GM12878 (cell line): ENCODE data around the gene LMCD1. TPM values are rescaled to one million over a fixed set of nuclear protein-coding genes. Genes with fewer than 3 reads are reported as not detected.

Experiments used
- ATAC-seq: fragments of 200-7000 bp; cut with Tn5 transposase; 3 replicates; pipeline ENCODE4 v1.9.1; 2020; ENCODE audit warnings: mild to moderate bottlenecking, moderate library complexity
- BruUV-seq: library from RNA; stranded (reverse); fragments of 400-500 nt; replicated peaks from 2 replicates; lab custom pipeline; 2021; lab: Mats Ljungman, UMichigan
- CTCF ChIA-PET: fragments of 300-600 bp; sonication (Branson Sonifier 250); formaldehyde crosslinking; extraction: SDS; loops from one replicate; lab custom pipeline; 2021; ENCODE audit warnings: inconsistent platforms; lab: Yijun Ruan, JAX
- POLR2A ChIA-PET: fragments of 350-600 bp; formaldehyde crosslinking; extraction: SDS; loops from one replicate; lab custom pipeline; 2021; ENCODE audit warnings: inconsistent platforms; lab: Charles Lee
- RAD21 ChIA-PET: fragments of 300-600 bp; sonication (Branson Sonifier 250); formaldehyde crosslinking; loops from one replicate; lab custom pipeline; 2023; ENCODE audit warnings: antibody characterized with exemption; ENCODE audit not compliant: unreplicated experiment; lab: Charles Lee
- SMC1A ChIA-PET: fragments of 300-600 bp; sonication (Branson Sonifier 250); formaldehyde crosslinking; loops from one replicate; lab custom pipeline; 2023; ENCODE audit not compliant: unreplicated experiment, uncharacterized antibody; lab: Charles Lee
- DNase-seq: peaks from one replicate; pipeline ENCODE4 v3.0.0-alpha.2; 2011; ENCODE audit warnings: low read depth, low spot score
- FAIRE-seq: peaks from 3 replicates; lab custom pipeline; 2011; peaks lifted over from hg19 to GRCh38; lab: Jason Lieb, UNC
- H2AFZ ChIP-seq: 2 replicates; pipeline ENCODE4 v1.6.0; 2011; ENCODE audit warnings: low read depth, low read length, control low read depth; ENCODE audit not compliant: control insufficient read depth
- H3K27ac ChIP-seq: 2 replicates; pipeline ENCODE4 v1.5.1; 2011; ENCODE audit warnings: control low read depth; ENCODE audit not compliant: control insufficient read depth, insufficient read depth
- H3K27me3 ChIP-seq, 2 experiments: replicated peaks in 1 of 2; 2 replicates each; pipeline versions ENCODE4 v1.6.0 to v1.6.1; 2011; ENCODE audit warnings: low read length in 1 of 2; ENCODE audit not compliant: control insufficient read depth in 2 of 2, insufficient read depth in 2 of 2
- H3K36me3 ChIP-seq, 2 experiments: 2 replicates each; pipeline ENCODE4 v1.5.1; 2011; ENCODE audit warnings: low read length in 1 of 2; ENCODE audit not compliant: control insufficient read depth in 2 of 2, insufficient read depth in 2 of 2
- H3K4me1 ChIP-seq: 2 replicates; pipeline ENCODE4 v1.6.1; 2011; ENCODE audit warnings: mild to moderate bottlenecking, low read length, moderate library complexity, mixed read lengths; ENCODE audit not compliant: control insufficient read depth, insufficient read depth
- H3K4me2 ChIP-seq: 2 replicates; pipeline ENCODE4 v1.6.0; 2011; ENCODE audit warnings: control low read depth; ENCODE audit not compliant: control insufficient read depth, insufficient read depth
- H3K4me3 ChIP-seq: fragments of 200-600 bp; sonication (generic); 2 replicates; pipeline ENCODE4 v1.5.1; 2016
- H3K79me2 ChIP-seq: 2 replicates; pipeline ENCODE4 v1.6.0; 2011; ENCODE audit warnings: low read length; ENCODE audit not compliant: control insufficient read depth, insufficient read depth
- H3K9ac ChIP-seq: 2 replicates; pipeline ENCODE4 v1.8.0; 2011; ENCODE audit warnings: low read length, control low read depth, mixed read lengths; ENCODE audit not compliant: control insufficient read depth, insufficient read depth
- H3K9me3 ChIP-seq: replicated peaks from 3 replicates; pipeline ENCODE4 v1.5.1; 2011; ENCODE audit warnings: mild to moderate bottlenecking, low read length; ENCODE audit not compliant: control insufficient read depth, insufficient read depth
- H4K20me1 ChIP-seq: 2 replicates; pipeline ENCODE4 v1.6.0; 2011; ENCODE audit not compliant: control insufficient read depth, insufficient read depth
- CTCF ChIP-seq, 3 experiments: IDR thresholded peaks in 2 of 3; conservative IDR thresholded peaks in 1 of 3; 2 replicates each; pipeline ENCODE4 v1.5.1; 2011; ENCODE audit warnings: low read depth in 3 of 3, low read length in 3 of 3, mild to moderate bottlenecking in 3 of 3, control low read depth in 2 of 3, moderate library complexity in 2 of 3, inconsistent platforms in 1 of 3, mixed read lengths in 1 of 3; ENCODE audit not compliant: control insufficient read depth in 2 of 3, insufficient read depth in 1 of 3; ENCODE audit errors: extremely low read depth in 1 of 3
- WRNIP1 ChIP-seq: IDR thresholded peaks from 2 replicates; pipeline ENCODE4 v1.6.1; 2011; ENCODE audit warnings: low read depth, low read length, improper control_type of control experiment, borderline replicate concordance
- WGBS: methylation state at CpG from one replicate; pipeline ENCODE4 v1.1.6; 2016; ENCODE audit warnings: low lambda C conversion rate; ENCODE audit not compliant: insufficient replicate concordance, insufficient coverage; ENCODE audit errors: missing lambda C conversion rate; 5-methylcytosine and 5-hydroxymethylcytosine counted together
- in situ Hi-C: fragments of 300-500 bp; cut with MboI; formaldehyde crosslinking; loops from 9 replicates; pipeline ENCODE4 v1.14.3; 2018; ENCODE audit warnings: mixed read lengths
- intact Hi-C: fragments of 100-400 bp; cut with micrococcal nuclease; formaldehyde crosslinking; loops from one replicate; pipeline ENCODE4 v1.14.2; 2022; ENCODE audit not compliant: unreplicated experiment
- polyA plus RNA-seq, 11 experiments: library from polyadenylated mRNA; depleted of rRNA in 4 of 11; unstranded in 6 of 11; stranded (reverse) in 5 of 11; fragments of >200 nt; fragmentation: Nextera tagmentation in 4 of 11; fragmentation: Illumina TruSeq in 1 of 11; extraction: Ambion mirVana in 4 of 11; extraction: Trizol in 1 of 11; gene quantifications; 1 replicate in 1 of 11; 2 replicates in 10 of 11; pipeline versions ENCODE4 v1.2.1 to v1.2.3, GENCODE V29; 2011 to 2016; ENCODE audit warnings: inconsistent platforms in 2 of 11, missing spikeins in 2 of 11, low read depth in 1 of 11
- total RNA-seq, 4 experiments: library from RNA; depleted of rRNA in 3 of 4; stranded (reverse); fragments of >200 nt in 3 of 4; fragmentation: Illumina TruSeq in 1 of 4; extraction: Trizol in 1 of 4; gene quantifications; 2 replicates each; pipeline versions ENCODE4 v1.2.1 to v1.2.3, GENCODE V29; 2013 to 2021

Gene LMCD1
- total and polyA plus RNA-seq, 10 of the 15 experiments (the other 5 are each of a cell fraction or from before 2014, with no cell fraction given), result 0.27 to 6.4 (median 1.7) TPM

GRCh38 chr3:8519156-8519555 lies 17.5 kb downstream of the LMCD1 start:
- no peak overlapping the region for H3K9ac ChIP-seq
- WGBS, result 77% methylated on average over 3 of the region's 3 CpGs
- no peaks in the 10 kb centered on the region; the same call in 1 of the 2 replicates for H3K4me1 ChIP-seq
- no peak overlapping the region for H3K4me2 ChIP-seq
- H3K27ac ChIP-seq, result no peak overlapping the region
- ATAC-seq, result no peak
- no peak for FAIRE-seq
- no peak for TF ChIP-seq CTCF (IDR thresholded peaks at IDR 0.05 in 2 of 3, conservative IDR thresholded peaks at IDR 0.05 in 1 of 3; ENCODE audit: control insufficient read depth in 2 of 3, extremely low read depth in 1 of 3, insufficient read depth in 1 of 3, low read depth in 3 of 3, low read length in 3 of 3)
- H4K20me1 ChIP-seq, result no peaks in the 10 kb centered on the region
- in situ Hi-C loops (no loop called here), intact Hi-C loops (no loop called here)
- no peak for DNase-seq
- no peaks in the 10 kb centered on the region for H3K27me3 ChIP-seq
- no TSS peak for BruUV-seq
- CTCF ChIA-PET, result interaction anchor here (0.8 to 1.5 kb wide), 3 partner anchors 14 to 18 kb away, joined by 3 to 4 read pairs (median 3); partner anchors contain the start of gene LMCD1
- SMC1A ChIA-PET, result interaction anchor here (2.1 to 3.2 kb wide), 2 partner anchors 11 to 14 kb away, joined by 8 to 16 read pairs; no protein-coding TSS in a partner anchor
- POLR2A ChIA-PET, result interaction anchor here (0.9 to 2.1 kb wide), 3 partner anchors 10 to 17 kb away, joined by 3 to 4 read pairs (median 4); partner anchors contain the start of gene LMCD1
- no peaks in the 10 kb centered on the region for H3K36me3 ChIP-seq
- RAD21 ChIA-PET, result no interaction called here
- H2AFZ ChIP-seq, result no peak overlapping the region
- no peak overlapping the region for H3K4me3 ChIP-seq
- no peaks in the 10 kb centered on the region; the same call in 2 of the 3 replicates for H3K9me3 ChIP-seq
- no peaks in the 10 kb centered on the region for H3K79me2 ChIP-seq

GRCh38 chr3:8519774-8520448 lies 18.3 kb downstream of the LMCD1 start:
- H3K36me3 ChIP-seq, result no peaks in the 10 kb centered on the region
- SMC1A ChIA-PET, result interaction anchor here (1.4 to 3.2 kb wide), 3 partner anchors 14 to 16 kb away, joined by 3 to 16 read pairs (median 12); no protein-coding TSS in a partner anchor
- CTCF ChIA-PET, result interaction anchor here (0.8 kb wide), 1 partner anchor 16 kb away, joined by 3 read pairs; no protein-coding TSS in a partner anchor
- TF ChIP-seq WRNIP1, result no peak
- TF ChIP-seq, all 136 proteins: peak for 0
- Histone ChIP-seq H4K20me1 (no peaks in the 10 kb centered on the region), H3K27ac (no peak overlapping the region), H3K4me1 (no peaks in the 10 kb centered on the region; the same call in 1 of the 2 replicates), H3K9ac (no peak overlapping the region), H3K79me2 (no peaks in the 10 kb centered on the region), H2AFZ (no peak overlapping the region), H3K9me3 (no peaks in the 10 kb centered on the region; the same call in 2 of the 3 replicates), H3K4me2 (no peak overlapping the region), H3K27me3 (no peaks in the 10 kb centered on the region), H3K4me3 (no peak overlapping the region)
- 21% methylated on average over 2 of the region's 2 CpGs for WGBS
- no TSS peak for BruUV-seq
- intact Hi-C loops, result no loop called here
- ATAC-seq, result no peak
- DNase-seq, result no peak
- FAIRE-seq, result no peak
- in situ Hi-C loops, result no loop called here
- POLR2A ChIA-PET, result interaction anchor here (0.9 to 1.2 kb wide), 2 partner anchors 11 to 18 kb away, joined by 3 to 4 read pairs; partner anchors contain the start of gene LMCD1
- RAD21 ChIA-PET, result no interaction called here
